Measurements from ENCODE around the gene NDRG2.
A peak's percentile ranks its signal among the peaks of the same experiment; 100 is the strongest.

The NDRG2 gene

GRCh38 chr14:21024585-21025370, at the start of gene NDRG2:
TSS of gene NDRG2 (minus strand) at chr14:21025061. CDS start at chr14:21023315, 1,746 bp downstream.
- DNase-seq: peak; percentile 25 to 69 (median 48)

GRCh38 chr14:21073921-21074320, 49.1 kb upstream of the NDRG2 start:
- DNase-seq: no peak

- DNase-seq: no peak
Measured at GRCh38 chr14:21072781-21073339, 48.0 kb upstream of the NDRG2 start.

GRCh38 chr14:21072031-21072473, 47.2 kb upstream of the NDRG2 start:
- DNase-seq: no peak

- DNase-seq: peak in 1 of 4 experiments; percentile 20
Measured at GRCh38 chr14:21071225-21072030, 46.6 kb upstream of the NDRG2 start.

GRCh38 chr14:21070610-21071224, 45.9 kb upstream of the NDRG2 start:
- no peak for DNase-seq

- DNase-seq: no peak
Measured at GRCh38 chr14:21070083-21070609, 45.3 kb upstream of the NDRG2 start, which contains the start of gene ARHGEF40. TSS of gene ARHGEF40 (plus strand) at chr14:21070304. CDS start at chr14:21070397, 93 bp downstream.

GRCh38 chr14:21069388-21070082, 44.7 kb upstream of the NDRG2 start:
- DNase-seq: no peak

GRCh38 chr14:21068521-21069387, 43.9 kb upstream of the NDRG2 start:
- DNase-seq: peak in 1 of 4 experiments; percentile 23

GRCh38 chr14:21066882-21067502, 42.1 kb upstream of the NDRG2 start:
- DNase-seq: no peak

GRCh38 chr14:21063479-21063878, 38.6 kb upstream of the NDRG2 start:
- no peak for DNase-seq

- DNase-seq: no peak
Measured at GRCh38 chr14:21061347-21061668, 36.4 kb upstream of the NDRG2 start.

GRCh38 chr14:21060614-21061346, 35.9 kb upstream of the NDRG2 start:
- DNase-seq: no peak

GRCh38 chr14:21059842-21060613, 35.2 kb upstream of the NDRG2 start:
- no peak for DNase-seq

GRCh38 chr14:21058903-21059302, 34.0 kb upstream of the NDRG2 start:
- DNase-seq: no peak

- no peak for DNase-seq
Measured at GRCh38 chr14:21057803-21058675, 33.2 kb upstream of the NDRG2 start, which contains the start of gene RNASE8. TSS of gene RNASE8 (plus strand) at chr14:21057822. CDS start at chr14:21057893, 71 bp downstream.

- no peak for DNase-seq
Measured at GRCh38 chr14:21056520-21057163, 31.8 kb upstream of the NDRG2 start.

All from activated CD4-positive, CD25-positive, alpha-beta regulatory T cell (primary cell).